Neural cell (in vitro differentiated cells): ENCODE results near the gene RPS19BP1. TPM values are rescaled to one million over a fixed set of nuclear protein-coding genes. Genes with fewer than 3 reads are reported as not detected.

Source experiments
- H2AFZ ChIP-seq: fragments of 200-600, 300-800 bp; sonication (generic), shearing (Covaris generic); 2 replicates; pipeline ENCODE4 v1.6.0; 2014; ENCODE audit warnings: low read depth, mild to moderate bottlenecking, antibody characterized with exemption, low read length, moderate library complexity
- H3F3A ChIP-seq: fragments of 200-600 bp; shearing (Covaris generic); 2 replicates; pipeline ENCODE4 v1.6.1; 2016; ENCODE audit warnings: mild to moderate bottlenecking, moderate library complexity, mixed read lengths, antibody characterized with exemption, low read length; ENCODE audit not compliant: insufficient read depth, poor library complexity, severe bottlenecking
- H3K27ac ChIP-seq: fragments of 200-600, 300-800 bp; sonication (generic), shearing (Covaris generic); 2 replicates; pipeline ENCODE4 v1.5.1; 2014; ENCODE audit warnings: mild to moderate bottlenecking, low read length, moderate library complexity
- H3K27me3 ChIP-seq: fragments of 300-800, 200-600 bp; sonication (generic), shearing (Covaris generic); 2 replicates; pipeline ENCODE4 v1.6.0; 2014; ENCODE audit warnings: mild to moderate bottlenecking, low read depth, low read length, moderate library complexity; ENCODE audit not compliant: insufficient read depth
- H3K36me3 ChIP-seq: fragments of 300-800, 200-600 bp; sonication (generic), shearing (Covaris generic); 2 replicates; pipeline ENCODE4 v1.5.1; 2014; ENCODE audit warnings: mild to moderate bottlenecking, antibody characterized with exemption, low read length, moderate library complexity; ENCODE audit not compliant: insufficient read depth
- H3K4me2 ChIP-seq: fragments of 300-800, 200-600 bp; sonication (generic), shearing (Covaris generic); 2 replicates; pipeline ENCODE4 v1.6.0; 2014; ENCODE audit warnings: mild to moderate bottlenecking, low read length
- H3K4me3 ChIP-seq: fragments of 300-800, 200-600 bp; sonication (generic), shearing (Covaris generic); 2 replicates; pipeline ENCODE4 v1.5.1; 2014; ENCODE audit warnings: mild to moderate bottlenecking, low read length, moderate library complexity
- H3K79me2 ChIP-seq: fragments of 200-600 bp; shearing (Covaris generic); replicated peaks from 2 replicates; pipeline ENCODE4 v1.6.0; 2014; ENCODE audit warnings: mild to moderate bottlenecking, low read length, moderate library complexity; ENCODE audit not compliant: insufficient read depth
- H3K9ac ChIP-seq: fragments of 300-800, 200-600 bp; sonication (generic), shearing (Covaris generic); 2 replicates; pipeline ENCODE4 v1.6.1; 2016; ENCODE audit warnings: mild to moderate bottlenecking, low read length, mixed read lengths
- H3K9me2 ChIP-seq: fragments of 200-600 bp; shearing (Covaris generic); 2 replicates; pipeline ENCODE4 v1.6.1; 2016; ENCODE audit warnings: mild to moderate bottlenecking, low read length, mixed read lengths; ENCODE audit not compliant: insufficient read depth
- H3K9me3 ChIP-seq: fragments of 200-600, 300-800 bp; sonication (generic), shearing (Covaris generic); 2 replicates; pipeline ENCODE4 v1.6.1; 2016; ENCODE audit warnings: mild to moderate bottlenecking, mixed run types, low read length, moderate library complexity, mixed read lengths
- H4K20me1 ChIP-seq: fragments of 200-600 bp; shearing (Covaris generic); 2 replicates; pipeline ENCODE4 v1.6.1; 2016; ENCODE audit warnings: mild to moderate bottlenecking, mixed run types; ENCODE audit not compliant: insufficient read depth
- EP300 ChIP-seq: fragments of 450-650 bp; conservative IDR thresholded peaks from 2 replicates; pipeline ENCODE4 v1.6.1; 2014; ENCODE audit warnings: antibody characterized with exemption, mild to moderate bottlenecking, moderate library complexity; ENCODE audit not compliant: poor library complexity, severe bottlenecking
- EZH2 ChIP-seq: fragments of 200-600, 300-800 bp; shearing (Covaris generic), sonication (generic); IDR thresholded peaks from 2 replicates; pipeline ENCODE4 v1.6.1; 2014; ENCODE audit warnings: antibody characterized with exemption, low read length, borderline replicate concordance, mild to moderate bottlenecking; ENCODE audit not compliant: insufficient read depth, poor library complexity, severe bottlenecking
- MXI1 ChIP-seq: fragments of 450-650 bp; conservative IDR thresholded peaks from 2 replicates; pipeline ENCODE4 v1.6.1; 2014; ENCODE audit warnings: antibody characterized with exemption, mild to moderate bottlenecking; ENCODE audit not compliant: poor library complexity, severe bottlenecking
- POLR2AphosphoS5 ChIP-seq: IDR thresholded peaks from 2 replicates; pipeline ENCODE4 v1.6.1; 2012
- RAD21 ChIP-seq: fragments of 450-650 bp; conservative IDR thresholded peaks from 2 replicates; pipeline ENCODE4 v1.6.1; 2014; ENCODE audit warnings: antibody characterized with exemption, mild to moderate bottlenecking, moderate library complexity
- SMC3 ChIP-seq: fragments of 450-650 bp; conservative IDR thresholded peaks from 2 replicates; pipeline ENCODE4 v1.6.1; 2014; ENCODE audit warnings: antibody characterized with exemption, mild to moderate bottlenecking, moderate library complexity; ENCODE audit not compliant: poor library complexity
- TAF1 ChIP-seq: IDR thresholded peaks from 2 replicates; pipeline ENCODE4 v1.6.1; 2012; ENCODE audit warnings: low read depth
- polyA plus RNA-seq: library from polyadenylated mRNA; depleted of rRNA; stranded (reverse); fragments of >200 nt; gene quantifications from 2 replicates; pipeline ENCODE4 v1.2.3, GENCODE V29; 2014
- TF ChIP-seq, protein P1 (sequence below): fragments of 450-650 bp; IDR thresholded peaks from 2 replicates; pipeline ENCODE4 v1.5.1; 2014; ENCODE audit warnings: antibody characterized with exemption, mild to moderate bottlenecking, moderate library complexity; ENCODE audit not compliant: poor library complexity, severe bottlenecking
- TF ChIP-seq, protein P2 (sequence below): IDR thresholded peaks from 2 replicates; pipeline ENCODE4 v1.6.1; 2012; ENCODE audit warnings: borderline replicate concordance

The RPS19BP1 gene
- polyA plus RNA-seq, 1 donor from 2014 or later: 164 TPM

DNA sequence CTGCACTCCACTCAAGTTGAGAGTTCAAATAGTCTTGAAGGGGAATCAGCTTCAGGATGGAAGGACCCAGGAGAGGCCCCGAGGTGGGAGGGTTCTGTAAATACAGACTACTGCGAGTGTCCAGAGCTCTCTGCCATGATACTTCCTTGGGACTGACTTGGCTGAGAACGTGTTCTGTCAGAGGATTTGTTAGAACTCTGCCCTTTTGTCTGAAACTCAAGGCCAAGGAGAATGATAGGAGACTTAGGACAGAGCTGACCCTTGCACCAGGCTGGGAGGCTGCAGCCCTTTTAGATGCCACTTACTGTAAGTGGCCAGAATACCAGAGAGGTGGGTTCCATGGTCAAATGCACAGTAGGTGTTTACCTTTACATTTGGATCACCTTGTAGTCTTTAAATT lies 15.1 kb downstream of the RPS19BP1 start:
- no peaks in the 10 kb centered on the region for H3K9me2 ChIP-seq
- H2AFZ ChIP-seq: no peak overlapping the region
- peaks cover 6% of the 10 kb centered on the region for H4K20me1 ChIP-seq
- no peak overlapping the region for H3K4me3 ChIP-seq
- TF ChIP-seq TAF1 (no peak), RAD21 (no peak), EZH2 (no peak), SMC3 (no peak), MXI1 (no peak), POLR2AphosphoS5 (no peak), EP300 (no peak)
- TF ChIP-seq, protein P1, sequence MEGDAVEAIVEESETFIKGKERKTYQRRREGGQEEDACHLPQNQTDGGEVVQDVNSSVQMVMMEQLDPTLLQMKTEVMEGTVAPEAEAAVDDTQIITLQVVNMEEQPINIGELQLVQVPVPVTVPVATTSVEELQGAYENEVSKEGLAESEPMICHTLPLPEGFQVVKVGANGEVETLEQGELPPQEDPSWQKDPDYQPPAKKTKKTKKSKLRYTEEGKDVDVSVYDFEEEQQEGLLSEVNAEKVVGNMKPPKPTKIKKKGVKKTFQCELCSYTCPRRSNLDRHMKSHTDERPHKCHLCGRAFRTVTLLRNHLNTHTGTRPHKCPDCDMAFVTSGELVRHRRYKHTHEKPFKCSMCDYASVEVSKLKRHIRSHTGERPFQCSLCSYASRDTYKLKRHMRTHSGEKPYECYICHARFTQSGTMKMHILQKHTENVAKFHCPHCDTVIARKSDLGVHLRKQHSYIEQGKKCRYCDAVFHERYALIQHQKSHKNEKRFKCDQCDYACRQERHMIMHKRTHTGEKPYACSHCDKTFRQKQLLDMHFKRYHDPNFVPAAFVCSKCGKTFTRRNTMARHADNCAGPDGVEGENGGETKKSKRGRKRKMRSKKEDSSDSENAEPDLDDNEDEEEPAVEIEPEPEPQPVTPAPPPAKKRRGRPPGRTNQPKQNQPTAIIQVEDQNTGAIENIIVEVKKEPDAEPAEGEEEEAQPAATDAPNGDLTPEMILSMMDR: no peak
- TF ChIP-seq, protein P2, sequence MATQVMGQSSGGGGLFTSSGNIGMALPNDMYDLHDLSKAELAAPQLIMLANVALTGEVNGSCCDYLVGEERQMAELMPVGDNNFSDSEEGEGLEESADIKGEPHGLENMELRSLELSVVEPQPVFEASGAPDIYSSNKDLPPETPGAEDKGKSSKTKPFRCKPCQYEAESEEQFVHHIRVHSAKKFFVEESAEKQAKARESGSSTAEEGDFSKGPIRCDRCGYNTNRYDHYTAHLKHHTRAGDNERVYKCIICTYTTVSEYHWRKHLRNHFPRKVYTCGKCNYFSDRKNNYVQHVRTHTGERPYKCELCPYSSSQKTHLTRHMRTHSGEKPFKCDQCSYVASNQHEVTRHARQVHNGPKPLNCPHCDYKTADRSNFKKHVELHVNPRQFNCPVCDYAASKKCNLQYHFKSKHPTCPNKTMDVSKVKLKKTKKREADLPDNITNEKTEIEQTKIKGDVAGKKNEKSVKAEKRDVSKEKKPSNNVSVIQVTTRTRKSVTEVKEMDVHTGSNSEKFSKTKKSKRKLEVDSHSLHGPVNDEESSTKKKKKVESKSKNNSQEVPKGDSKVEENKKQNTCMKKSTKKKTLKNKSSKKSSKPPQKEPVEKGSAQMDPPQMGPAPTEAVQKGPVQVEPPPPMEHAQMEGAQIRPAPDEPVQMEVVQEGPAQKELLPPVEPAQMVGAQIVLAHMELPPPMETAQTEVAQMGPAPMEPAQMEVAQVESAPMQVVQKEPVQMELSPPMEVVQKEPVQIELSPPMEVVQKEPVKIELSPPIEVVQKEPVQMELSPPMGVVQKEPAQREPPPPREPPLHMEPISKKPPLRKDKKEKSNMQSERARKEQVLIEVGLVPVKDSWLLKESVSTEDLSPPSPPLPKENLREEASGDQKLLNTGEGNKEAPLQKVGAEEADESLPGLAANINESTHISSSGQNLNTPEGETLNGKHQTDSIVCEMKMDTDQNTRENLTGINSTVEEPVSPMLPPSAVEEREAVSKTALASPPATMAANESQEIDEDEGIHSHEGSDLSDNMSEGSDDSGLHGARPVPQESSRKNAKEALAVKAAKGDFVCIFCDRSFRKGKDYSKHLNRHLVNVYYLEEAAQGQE: no peak
- peaks cover 4% of the 10 kb centered on the region for H3F3A ChIP-seq
- H3K9me3 ChIP-seq: no peaks in the 10 kb centered on the region
- no peak overlapping the region for H3K27ac ChIP-seq
- no peak overlapping the region for H3K4me2 ChIP-seq
- H3K79me2 ChIP-seq: peaks cover 20% of the 10 kb centered on the region
- peaks cover 13% of the 10 kb centered on the region for H3K36me3 ChIP-seq
- no peak overlapping the region for H3K9ac ChIP-seq
- H3K27me3 ChIP-seq: no peaks in the 10 kb centered on the region

DNA sequence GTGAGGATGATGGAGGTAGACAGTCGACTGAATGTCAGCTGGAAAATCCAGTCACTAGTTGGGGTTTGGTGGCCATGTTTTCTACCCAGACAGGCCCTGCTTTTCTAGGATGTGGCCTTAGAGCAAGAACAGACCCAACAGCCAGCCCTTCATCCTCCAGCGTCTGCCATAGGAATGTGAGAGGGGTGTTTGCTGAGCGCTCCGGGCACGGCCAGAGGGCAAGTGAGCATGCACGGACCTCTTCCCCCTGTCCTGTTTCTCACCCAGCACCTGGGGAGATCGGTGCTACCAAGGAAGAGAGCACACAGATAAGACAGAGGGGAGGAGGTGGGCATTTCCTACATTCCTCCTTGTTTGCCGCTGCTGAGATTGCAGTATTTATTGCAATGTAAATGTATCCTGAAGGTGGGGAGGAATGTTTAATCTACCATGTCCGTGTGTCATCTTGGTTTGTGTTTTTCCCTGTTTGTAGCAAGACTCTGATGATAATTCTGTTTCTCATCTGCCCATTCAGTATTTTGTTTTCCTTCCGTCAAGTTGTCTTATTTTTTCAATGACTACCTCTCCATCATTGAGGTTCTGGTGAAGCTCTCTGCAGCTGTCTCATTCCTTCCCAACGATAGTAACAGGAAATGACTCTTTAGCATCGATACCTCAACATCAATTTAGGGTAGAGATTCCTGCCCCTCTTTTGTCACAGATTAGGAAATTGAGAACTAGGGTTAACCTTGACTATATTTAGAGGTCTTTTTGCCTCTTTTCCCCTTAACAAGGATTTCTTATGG lies 17.1 kb downstream of the RPS19BP1 start:
- TF ChIP-seq EZH2 (no peak), POLR2AphosphoS5 (no peak), SMC3 (no peak), TAF1 (no peak), EP300 (no peak), MXI1 (no peak), RAD21 (no peak)
- TF ChIP-seq, protein P1: no peak
- TF ChIP-seq, protein P2: no peak
- Histone ChIP-seq H3K9me2 (no peaks in the 10 kb centered on the region), H3K27me3 (no peaks in the 10 kb centered on the region), H3K36me3 (peaks cover 9% of the 10 kb centered on the region), H3F3A (peaks cover 4% of the 10 kb centered on the region), H3K9me3 (no peaks in the 10 kb centered on the region), H3K4me3 (no peak overlapping the region), H4K20me1 (no peaks in the 10 kb centered on the region), H3K27ac (no peak overlapping the region), H3K4me2 (no peak overlapping the region), H2AFZ (no peak overlapping the region), H3K79me2 (peaks cover 3% of the 10 kb centered on the region), H3K9ac (no peak overlapping the region)
